Measurements from ENCODE around the gene APOBR. TPM values are rescaled to one million over a fixed set of nuclear protein-coding genes. Genes with fewer than 3 reads are reported as not detected.

APOBR gene
- total and polyA plus RNA-seq, 2 of the 13 experiments (the other 11 are each of a cell fraction or from before 2014, with no cell fraction given): 0.03 TPM; not detected in 1

DNA sequence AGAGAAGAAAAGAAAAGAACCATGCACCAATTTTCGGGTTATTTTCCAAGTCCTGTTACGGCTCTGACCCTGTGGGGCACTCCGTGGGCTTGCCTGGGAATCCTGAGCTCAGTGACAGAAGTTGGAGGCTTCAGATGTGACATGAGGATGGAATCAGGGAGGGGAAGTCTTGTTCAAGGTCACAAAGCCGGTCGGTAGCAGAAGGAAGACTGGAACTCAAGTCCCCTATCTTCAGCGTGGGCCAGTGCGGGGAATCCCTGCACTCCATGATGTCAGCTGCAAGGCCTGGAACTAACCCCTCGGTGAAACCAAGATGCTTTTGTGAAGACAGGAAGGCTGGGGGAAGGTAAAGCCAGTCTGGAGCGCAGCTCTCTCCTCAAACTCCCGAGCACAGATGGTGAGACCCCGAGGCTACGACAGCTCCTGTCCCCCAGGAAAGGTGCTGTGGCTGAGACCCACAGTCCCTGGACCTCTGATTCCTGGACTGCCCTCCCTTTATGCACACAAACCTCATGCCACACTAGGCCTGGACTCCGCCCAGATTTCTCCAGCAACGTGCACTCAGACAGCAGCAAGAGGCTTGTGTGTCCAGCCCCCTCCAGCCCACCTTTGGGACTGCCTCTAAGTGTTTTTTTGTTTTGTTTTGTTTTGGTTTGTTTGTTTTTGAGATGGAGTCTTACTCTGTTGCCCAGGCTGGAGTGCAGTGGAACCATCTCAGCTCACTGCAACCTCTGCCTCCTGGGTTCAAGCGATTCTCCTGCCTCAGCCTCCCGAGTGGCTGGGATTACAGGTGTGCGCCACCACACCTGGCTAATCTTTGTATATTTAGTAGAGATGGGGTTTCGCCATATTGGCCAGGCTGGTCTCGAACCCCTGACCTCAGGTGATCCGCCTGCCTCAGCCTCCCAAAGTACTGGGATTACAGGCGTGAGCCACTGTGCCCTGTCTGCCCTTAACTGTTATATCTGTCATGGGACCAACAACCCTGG, 17.7 kb downstream of the APOBR start (continued):
- TF ChIP-seq ZBTB4 (CRISPR knock-in tag; IDR thresholded peaks at IDR 0.05; ENCODE audit: borderline replicate concordance) (no peak), MTF1 (CRISPR knock-in tag; IDR thresholded peaks at IDR 0.05) (no peak), TBX2 (CRISPR knock-in tag; IDR thresholded peaks at IDR 0.05; ENCODE audit: borderline replicate concordance) (no peak; the same call in 1 of the 2 replicates), ZNF619 (CRISPR knock-in tag; IDR thresholded peaks at IDR 0.05) (0 out of 2 replicates have a peak, but pooled peaks have one; percentile 88), MYNN (CRISPR knock-in tag; IDR thresholded peaks at IDR 0.05; ENCODE audit: low read depth) (no peak), HDAC2 (CRISPR knock-in tag; IDR thresholded peaks at IDR 0.05) (peak; percentile 49), ZFP90 (CRISPR knock-in tag; IDR thresholded peaks at IDR 0.05; ENCODE audit: borderline replicate concordance) (no peak), ZSCAN21 (CRISPR knock-in tag; IDR thresholded peaks at IDR 0.05; ENCODE audit: borderline replicate concordance) (0 out of 2 replicates have a peak, but pooled peaks have one; percentile 55), MAX (IDR thresholded peaks at IDR 0.05) (peak; percentile 45; the same call in 1 of the 2 replicates), ZNF564 (CRISPR knock-in tag; IDR thresholded peaks at IDR 0.05) (peak; percentile 64; the same call in 1 of the 2 replicates), ZEB1 (IDR thresholded peaks at IDR 0.05; ENCODE audit: insufficient replicate concordance, low read depth) (peak; percentile 26), ZSCAN9 (CRISPR knock-in tag; IDR thresholded peaks at IDR 0.05; ENCODE audit: borderline replicate concordance) (no peak), PHF8 (CRISPR knock-in tag; IDR thresholded peaks at IDR 0.05) (no peak; the same call in 1 of the 2 replicates), IRF1 (CRISPR knock-in tag; IDR thresholded peaks at IDR 0.05; ENCODE audit: low read depth) (no peak), ZNF773 (CRISPR knock-in tag; IDR thresholded peaks at IDR 0.05; ENCODE audit: borderline replicate concordance) (no peak)
- TF ChIP-seq, protein P1, sequence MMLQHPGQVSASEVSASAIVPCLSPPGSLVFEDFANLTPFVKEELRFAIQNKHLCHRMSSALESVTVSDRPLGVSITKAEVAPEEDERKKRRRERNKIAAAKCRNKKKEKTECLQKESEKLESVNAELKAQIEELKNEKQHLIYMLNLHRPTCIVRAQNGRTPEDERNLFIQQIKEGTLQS (CRISPR knock-in tag; IDR thresholded peaks at IDR 0.05): no peak
- TF ChIP-seq, protein P2, sequence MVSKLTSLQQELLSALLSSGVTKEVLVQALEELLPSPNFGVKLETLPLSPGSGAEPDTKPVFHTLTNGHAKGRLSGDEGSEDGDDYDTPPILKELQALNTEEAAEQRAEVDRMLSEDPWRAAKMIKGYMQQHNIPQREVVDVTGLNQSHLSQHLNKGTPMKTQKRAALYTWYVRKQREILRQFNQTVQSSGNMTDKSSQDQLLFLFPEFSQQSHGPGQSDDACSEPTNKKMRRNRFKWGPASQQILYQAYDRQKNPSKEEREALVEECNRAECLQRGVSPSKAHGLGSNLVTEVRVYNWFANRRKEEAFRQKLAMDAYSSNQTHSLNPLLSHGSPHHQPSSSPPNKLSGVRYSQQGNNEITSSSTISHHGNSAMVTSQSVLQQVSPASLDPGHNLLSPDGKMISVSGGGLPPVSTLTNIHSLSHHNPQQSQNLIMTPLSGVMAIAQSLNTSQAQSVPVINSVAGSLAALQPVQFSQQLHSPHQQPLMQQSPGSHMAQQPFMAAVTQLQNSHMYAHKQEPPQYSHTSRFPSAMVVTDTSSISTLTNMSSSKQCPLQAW (CRISPR knock-in tag; IDR thresholded peaks at IDR 0.05): peak; percentile 57

Measured in HepG2 (cell line).